Esophagus muscularis mucosa (tissue), 4 donors: Measurements from ENCODE around the gene CTNNA2. TPM values are rescaled to one million over a fixed set of nuclear protein-coding genes. Genes with fewer than 3 reads are reported as not detected.
A peak's percentile ranks its signal among the peaks of the same experiment; 100 is the strongest.

Experiments used
- DNase-seq: peaks from one replicate; pipeline ENCODE4 v3.0.0-alpha.2; 2017; ENCODE audit errors: extremely low spot score
- H3K27ac ChIP-seq, 4 donors: fragments of 200-600 bp; sonication (generic); replicated peaks in 1 of 4; 1 replicate in 3 of 4; 2 replicates in 1 of 4; pipeline ENCODE4 v1.5.1; 2016 to 2019; ENCODE audit warnings: mild to moderate bottlenecking in 1 of 4
- H3K27me3 ChIP-seq, 4 donors: fragments of 200-600 bp; sonication (generic); one replicate each; pipeline versions ENCODE4 v1.5.1 to v1.6.0; 2016 to 2019
- H3K36me3 ChIP-seq, 4 donors: fragments of 200-600 bp; sonication (generic); one replicate each; pipeline ENCODE4 v1.5.1; 2016 to 2019
- H3K4me1 ChIP-seq, 4 donors: fragments of 200-600 bp; sonication (generic); one replicate each; pipeline ENCODE4 v1.5.1; 2016 to 2019
- H3K4me3 ChIP-seq, 4 donors: fragments of 200-600 bp; sonication (generic); 1 replicate in 2 of 4; 2 replicates in 2 of 4; pipeline ENCODE4 v1.5.1; 2016 to 2019; ENCODE audit warnings: mild to moderate bottlenecking in 4 of 4, moderate library complexity in 1 of 4
- H3K9me3 ChIP-seq, 4 donors: fragments of 200-600 bp; sonication (generic); 1 replicate in 3 of 4; 2 replicates in 1 of 4; pipeline ENCODE4 v1.5.1; 2016 to 2019
- EP300 ChIP-seq: sonication (generic); formaldehyde crosslinking; IDR thresholded peaks from one replicate; pipeline ENCODE4 v1.6.1; 2017; ENCODE audit warnings: antibody characterized with exemption
- POLR2A ChIP-seq: fragments of 450-650 bp; IDR thresholded peaks from one replicate; pipeline ENCODE4 v1.6.1; 2017; ENCODE audit warnings: antibody characterized with exemption, moderate library complexity, mild to moderate bottlenecking, low read depth
- POLR2AphosphoS5 ChIP-seq, 2 donors: sonication (generic); formaldehyde crosslinking; IDR thresholded peaks; one replicate each; pipeline ENCODE4 v1.6.1; 2017; ENCODE audit warnings: antibody characterized with exemption in 2 of 2
- WGBS: methylation state at CpG from one replicate; pipeline ENCODE4 v1.1.5; 2018; 5-methylcytosine and 5-hydroxymethylcytosine counted together
- intact Hi-C: fragments of 100-400 bp; cut with DNase I; formaldehyde crosslinking; loops from one replicate; pipeline ENCODE4 v1.15.1; 2023
- total RNA-seq, 4 donors: library from RNA; depleted of rRNA; stranded (reverse); fragments of >200 nt; gene quantifications; one replicate each; pipeline versions ENCODE4 v1.1.0 to v1.2.1, GENCODE V29; 2016
- TF ChIP-seq, protein P1 (sequence below), 3 experiments: fragments of 200-600 bp in 2 of 3; fragments of 450-650 bp in 1 of 3; sonication (generic) in 2 of 3; IDR thresholded peaks; one replicate each; pipeline ENCODE4 v1.5.1; 2017 to 2019; ENCODE audit warnings: antibody characterized with exemption in 3 of 3, mild to moderate bottlenecking in 2 of 3, moderate library complexity in 1 of 3

The CTNNA2 gene
- total RNA-seq, 4 donors from 2014 or later = 0.42 to 2.5 (median 1.1) TPM

DNA sequence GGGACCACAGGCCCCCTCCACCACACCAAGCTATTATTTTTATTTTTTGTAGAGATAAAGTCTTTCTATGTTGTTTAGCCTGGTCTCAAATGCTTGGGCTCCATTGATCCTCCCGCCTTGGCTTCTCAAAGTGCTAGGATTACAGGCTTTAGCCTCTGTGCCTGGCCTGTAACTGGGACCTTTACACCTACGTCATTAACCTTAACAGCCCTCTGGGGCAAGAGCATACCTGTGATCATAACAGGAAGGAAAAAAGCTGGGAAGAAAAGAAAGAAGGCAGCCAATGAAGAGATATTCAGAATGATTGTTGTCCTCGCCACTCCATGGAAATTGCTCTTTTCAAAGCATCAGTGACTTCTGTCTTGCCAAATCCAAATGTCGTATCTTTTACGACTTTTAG lies 453.5 kb downstream of the CTNNA2 start:
- intact Hi-C loops = no loop called here
- H3K36me3 ChIP-seq = no peaks in the 10 kb centered on the region
- H3K4me1 ChIP-seq = no peaks in the 10 kb centered on the region
- TF ChIP-seq, protein P1, sequence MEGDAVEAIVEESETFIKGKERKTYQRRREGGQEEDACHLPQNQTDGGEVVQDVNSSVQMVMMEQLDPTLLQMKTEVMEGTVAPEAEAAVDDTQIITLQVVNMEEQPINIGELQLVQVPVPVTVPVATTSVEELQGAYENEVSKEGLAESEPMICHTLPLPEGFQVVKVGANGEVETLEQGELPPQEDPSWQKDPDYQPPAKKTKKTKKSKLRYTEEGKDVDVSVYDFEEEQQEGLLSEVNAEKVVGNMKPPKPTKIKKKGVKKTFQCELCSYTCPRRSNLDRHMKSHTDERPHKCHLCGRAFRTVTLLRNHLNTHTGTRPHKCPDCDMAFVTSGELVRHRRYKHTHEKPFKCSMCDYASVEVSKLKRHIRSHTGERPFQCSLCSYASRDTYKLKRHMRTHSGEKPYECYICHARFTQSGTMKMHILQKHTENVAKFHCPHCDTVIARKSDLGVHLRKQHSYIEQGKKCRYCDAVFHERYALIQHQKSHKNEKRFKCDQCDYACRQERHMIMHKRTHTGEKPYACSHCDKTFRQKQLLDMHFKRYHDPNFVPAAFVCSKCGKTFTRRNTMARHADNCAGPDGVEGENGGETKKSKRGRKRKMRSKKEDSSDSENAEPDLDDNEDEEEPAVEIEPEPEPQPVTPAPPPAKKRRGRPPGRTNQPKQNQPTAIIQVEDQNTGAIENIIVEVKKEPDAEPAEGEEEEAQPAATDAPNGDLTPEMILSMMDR (IDR thresholded peaks at IDR 0.05) = no peak
- TF ChIP-seq POLR2AphosphoS5 (IDR thresholded peaks at IDR 0.05) (no peak), EP300 (no peak)
- no peak for DNase-seq
- 91% methylated on average over 5 of the region's 5 CpGs for WGBS
- H3K9me3 ChIP-seq = no peaks in the 10 kb centered on the region
- no peak overlapping the region for H3K4me3 ChIP-seq
- H3K27me3 ChIP-seq = no peaks in the 10 kb centered on the region
- no peak overlapping the region for H3K27ac ChIP-seq

DNA sequence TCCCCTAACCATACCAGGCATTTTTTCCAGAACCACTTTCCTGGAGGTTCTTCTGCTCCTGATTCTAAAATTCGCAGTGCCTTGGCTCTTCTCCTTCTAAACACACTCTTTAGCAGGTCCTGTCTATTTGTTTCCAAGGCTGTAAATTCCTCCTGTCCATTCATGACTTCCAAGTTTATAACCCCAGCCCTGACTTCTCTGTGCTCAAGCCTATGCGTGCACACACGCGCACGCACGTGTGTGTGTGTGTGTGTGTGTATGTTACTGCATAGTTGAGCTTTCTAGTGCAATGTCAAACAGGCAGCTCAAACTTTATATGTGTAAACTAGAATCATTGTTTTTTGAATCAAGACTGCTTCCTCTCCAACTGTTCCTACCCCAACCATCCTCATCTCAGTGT lies 454.0 kb downstream of the CTNNA2 start:
- TF ChIP-seq POLR2A (no peak), POLR2AphosphoS5 (IDR thresholded peaks at IDR 0.05) (no peak), EP300 (no peak)
- TF ChIP-seq, protein P1 (IDR thresholded peaks at IDR 0.05) = no peak

DNA sequence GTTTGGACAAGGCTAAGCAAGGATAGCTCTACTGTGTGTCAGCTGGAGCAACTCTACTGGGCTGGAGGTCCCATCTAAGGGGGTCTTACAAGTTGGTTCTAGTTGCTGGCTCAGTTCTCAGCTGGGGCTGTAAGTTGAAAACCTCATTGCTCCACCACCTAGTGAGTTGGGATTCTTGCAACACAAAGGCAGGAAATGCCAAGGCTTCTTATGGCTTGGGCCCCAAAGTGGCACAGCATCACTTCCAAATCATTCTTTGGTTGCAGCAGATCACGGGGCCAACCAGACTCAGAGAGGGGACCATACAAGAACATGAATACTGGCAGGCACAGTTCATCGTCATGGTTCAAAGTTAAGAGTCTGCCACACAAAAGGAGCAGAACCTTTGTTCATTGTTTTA lies 459.0 kb downstream of the CTNNA2 start:
- WGBS = 76% methylated on average over 2 of the region's 2 CpGs
- H3K4me1 ChIP-seq = no peaks in the 10 kb centered on the region
- intact Hi-C loops = no loop called here
- H3K9me3 ChIP-seq = no peaks in the 10 kb centered on the region
- H3K4me3 ChIP-seq = no peak overlapping the region
- no peak overlapping the region for H3K27ac ChIP-seq
- no peaks in the 10 kb centered on the region for H3K36me3 ChIP-seq
- no peak for DNase-seq
- no peaks in the 10 kb centered on the region for H3K27me3 ChIP-seq
- TF ChIP-seq POLR2AphosphoS5 (IDR thresholded peaks at IDR 0.05) (no peak), POLR2A (no peak), EP300 (no peak)
- TF ChIP-seq, protein P1 (IDR thresholded peaks at IDR 0.05) = no peak

More for the DNA sequence above, 454.0 kb downstream of the CTNNA2 start:
- no peak for DNase-seq
- intact Hi-C loops = no loop called here
- Histone ChIP-seq H3K27me3 (no peaks in the 10 kb centered on the region), H3K4me1 (no peaks in the 10 kb centered on the region), H3K27ac (no peak overlapping the region), H3K9me3 (no peaks in the 10 kb centered on the region), H3K36me3 (no peaks in the 10 kb centered on the region), H3K4me3 (no peak overlapping the region)
- WGBS = 80% methylated on average over 6 of the region's 6 CpGs

DNA sequence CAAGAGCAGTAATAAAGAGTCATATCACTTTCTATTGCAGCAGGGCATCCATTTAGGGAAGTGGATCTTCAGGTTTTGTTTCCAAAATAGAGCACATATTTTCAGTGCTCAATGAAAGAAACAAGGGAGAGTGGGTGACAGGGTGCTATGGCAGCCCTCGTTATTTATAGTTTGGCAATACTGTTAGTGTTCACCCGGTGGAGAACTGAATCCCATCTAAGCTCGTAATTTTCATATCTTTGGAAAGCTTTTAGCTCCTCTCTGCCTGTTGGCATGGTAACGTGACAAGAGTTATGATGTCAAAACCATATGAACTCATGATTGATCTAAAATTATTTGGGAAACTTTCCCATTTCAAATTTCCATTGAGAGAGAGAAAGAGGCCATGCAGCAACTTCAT lies 459.8 kb downstream of the CTNNA2 start:
- Histone ChIP-seq H3K27ac (no peak overlapping the region), H3K9me3 (no peaks in the 10 kb centered on the region), H3K4me3 (no peak overlapping the region), H3K27me3 (no peaks in the 10 kb centered on the region), H3K4me1 (no peaks in the 10 kb centered on the region), H3K36me3 (no peaks in the 10 kb centered on the region)
- intact Hi-C loops = no loop called here
- WGBS = 75% methylated on average over 4 of the region's 4 CpGs
- DNase-seq = no peak
- no peak for TF ChIP-seq POLR2AphosphoS5 (IDR thresholded peaks at IDR 0.05)
- TF ChIP-seq POLR2A = no peak
- TF ChIP-seq, protein P1 (IDR thresholded peaks at IDR 0.05) = no peak
- TF ChIP-seq EP300 = no peak

DNA sequence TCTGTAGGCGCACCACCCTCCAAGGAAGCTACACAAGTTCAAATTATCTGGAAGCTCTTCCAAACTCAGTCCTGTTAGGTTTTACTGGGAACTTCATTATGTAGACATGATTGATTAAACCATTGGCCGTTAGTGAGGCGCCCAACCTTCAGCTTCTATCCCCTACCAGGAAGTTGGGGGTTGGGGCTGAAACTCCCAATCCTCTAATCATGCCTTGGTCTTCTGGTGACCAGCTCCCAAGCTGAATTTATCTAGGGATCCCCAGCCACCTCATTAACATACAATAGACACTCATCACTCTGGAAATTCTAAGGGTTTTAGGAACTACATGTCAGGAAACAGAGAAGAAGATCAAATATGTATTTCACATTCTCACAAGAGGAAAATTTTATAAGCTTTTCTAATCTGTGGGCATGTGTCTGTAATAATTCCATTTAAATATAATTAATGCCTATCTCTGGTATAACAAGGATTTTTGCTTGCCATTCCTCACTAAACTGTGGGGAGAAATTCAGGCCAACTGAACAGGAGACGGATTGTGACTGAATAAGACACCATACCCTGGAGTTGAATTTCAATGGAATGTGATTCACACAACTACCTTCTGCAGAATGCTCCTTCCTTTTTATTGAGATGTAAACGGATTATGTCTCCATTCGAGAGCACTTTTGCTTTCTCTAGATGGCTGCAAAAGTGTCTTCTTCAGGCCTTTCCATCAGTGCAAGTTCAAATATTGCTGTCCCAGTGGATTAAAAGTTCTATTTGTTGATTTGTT lies 463.1 kb downstream of the CTNNA2 start:
- intact Hi-C loops = no loop called here
- no peak for TF ChIP-seq POLR2AphosphoS5 (IDR thresholded peaks at IDR 0.05)
- Histone ChIP-seq H3K36me3 (no peaks in the 10 kb centered on the region), H3K27me3 (no peaks in the 10 kb centered on the region), H3K27ac (no peak overlapping the region), H3K4me1 (no peaks in the 10 kb centered on the region), H3K9me3 (no peaks in the 10 kb centered on the region), H3K4me3 (no peak overlapping the region)
- 71% methylated on average over 6 of the region's 6 CpGs for WGBS
- peak; percentile 31 for DNase-seq
